Measurements from ENCODE around the gene TULP3. TPM values are rescaled to one million over a fixed set of nuclear protein-coding genes. Genes with fewer than 3 reads are reported as not detected.
A peak's percentile ranks its signal among the peaks of the same experiment; 100 is the strongest.

Gene TULP3
- total RNA-seq, 1 donor from 2014 or later, result 30.2 TPM

DNA sequence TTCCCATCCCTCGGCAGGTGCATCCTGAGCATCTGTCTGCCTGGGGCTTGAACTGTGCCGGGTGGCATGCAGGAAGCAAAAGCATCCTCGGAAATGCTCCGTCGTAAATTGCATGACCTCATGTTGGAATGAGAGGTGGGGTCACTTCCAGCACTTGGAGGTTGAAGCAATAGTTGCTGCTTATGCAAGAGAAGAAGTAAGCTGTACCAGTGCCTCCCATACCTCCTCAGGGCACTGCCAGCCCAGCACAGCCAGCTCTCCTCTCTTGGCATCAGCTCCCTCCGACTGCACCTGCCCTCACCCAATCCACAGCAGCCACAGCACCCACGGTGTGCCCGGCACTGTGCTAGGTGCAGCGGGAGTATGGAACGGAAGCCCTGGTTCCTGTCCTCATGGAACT lies 80.1 kb downstream of the TULP3 start:
- DNase-seq (ENCODE audit: low read depth, low spot score), result no peak
- TF ChIP-seq CTCF (conservative IDR thresholded peaks at IDR 0.05), result no peak
- H3K4me3 Mint-ChIP-seq, result no peak overlapping the region
- no peaks in the 10 kb centered on the region for H3K9me3 Mint-ChIP-seq
- no peaks in the 10 kb centered on the region for H3K27me3 Mint-ChIP-seq (ENCODE audit: low read depth)
- H3K4me1 Mint-ChIP-seq, result peaks cover 2% of the 10 kb centered on the region
- no peak overlapping the region for H3K27ac Mint-ChIP-seq (ENCODE audit: unreplicated experiment)
- peaks cover 11% of the 10 kb centered on the region for H3K36me3 Mint-ChIP-seq (ENCODE audit: low read depth)

GRCh38 chr12:2973566-2973965 lies 82.9 kb downstream of the TULP3 start:
- no peak for TF ChIP-seq CTCF (conservative IDR thresholded peaks at IDR 0.05)
- Mint-ChIP-seq H3K4me1 (peaks cover 4% of the 10 kb centered on the region), H3K9me3 (no peaks in the 10 kb centered on the region), H3K4me3 (no peak overlapping the region), H3K27ac (ENCODE audit: unreplicated experiment) (no peak overlapping the region), H3K27me3 (ENCODE audit: low read depth) (no peaks in the 10 kb centered on the region), H3K36me3 (ENCODE audit: low read depth) (peaks cover 8% of the 10 kb centered on the region)
- no peak for DNase-seq (ENCODE audit: low read depth, low spot score)

GRCh38 chr12:2974560-2974971 lies 83.9 kb downstream of the TULP3 start:
- Mint-ChIP-seq H3K4me3 (no peak overlapping the region), H3K27ac (ENCODE audit: unreplicated experiment) (no peak overlapping the region), H3K4me1 (peaks cover 4% of the 10 kb centered on the region), H3K9me3 (no peaks in the 10 kb centered on the region), H3K27me3 (ENCODE audit: low read depth) (no peaks in the 10 kb centered on the region), H3K36me3 (ENCODE audit: low read depth) (peaks cover 8% of the 10 kb centered on the region)
- TF ChIP-seq CTCF (conservative IDR thresholded peaks at IDR 0.05), result no peak
- no peak for DNase-seq (ENCODE audit: low read depth, low spot score)

- no peak for DNase-seq (ENCODE audit: low read depth, low spot score)
- peaks cover 4% of the 10 kb centered on the region for H3K4me1 Mint-ChIP-seq
- H3K27ac Mint-ChIP-seq (ENCODE audit: unreplicated experiment), result peak overlapping the region; percentile 62
- H3K27me3 Mint-ChIP-seq (ENCODE audit: low read depth), result no peaks in the 10 kb centered on the region
- peaks cover 4% of the 10 kb centered on the region for H3K36me3 Mint-ChIP-seq (ENCODE audit: low read depth)
- H3K9me3 Mint-ChIP-seq, result no peaks in the 10 kb centered on the region
- H3K4me3 Mint-ChIP-seq, result no peak overlapping the region
- no peak for TF ChIP-seq CTCF (conservative IDR thresholded peaks at IDR 0.05)
These were observed 85.9 kb downstream of the TULP3 start for GRCh38 chr12:2976581-2976996.

DNA sequence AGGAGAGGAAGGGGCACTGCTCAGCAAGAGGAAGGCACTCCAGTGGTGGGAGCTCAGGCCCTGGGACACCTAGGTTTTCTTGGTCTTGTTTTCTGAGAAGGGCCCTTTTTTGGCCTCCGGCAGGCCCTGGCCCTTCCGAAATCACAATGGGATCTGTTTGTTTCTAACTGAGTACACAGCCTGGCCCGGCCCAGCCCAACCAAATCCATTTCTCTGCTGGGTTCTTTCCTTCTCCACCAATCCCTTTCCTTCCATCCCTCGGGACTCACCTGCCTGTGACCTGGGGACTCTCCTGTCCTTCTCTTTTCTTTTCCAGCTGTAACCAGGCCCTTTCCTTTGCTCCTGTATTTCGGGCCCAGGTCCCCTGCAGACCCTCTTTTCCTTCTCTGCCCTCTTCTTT lies 87.1 kb downstream of the TULP3 start:
- Mint-ChIP-seq H3K27me3 (ENCODE audit: low read depth) (no peaks in the 10 kb centered on the region), H3K4me1 (peaks cover 4% of the 10 kb centered on the region), H3K36me3 (ENCODE audit: low read depth) (peaks cover 4% of the 10 kb centered on the region), H3K27ac (ENCODE audit: unreplicated experiment) (no peak overlapping the region), H3K9me3 (no peaks in the 10 kb centered on the region), H3K4me3 (no peak overlapping the region)
- TF ChIP-seq CTCF (conservative IDR thresholded peaks at IDR 0.05), result no peak
- no peak for DNase-seq (ENCODE audit: low read depth, low spot score)

- DNase-seq (ENCODE audit: low read depth, low spot score), result no peak
- no peaks in the 10 kb centered on the region for H3K9me3 Mint-ChIP-seq
- no peaks in the 10 kb centered on the region for H3K27me3 Mint-ChIP-seq (ENCODE audit: low read depth)
- H3K4me3 Mint-ChIP-seq, result no peak overlapping the region
- H3K27ac Mint-ChIP-seq (ENCODE audit: unreplicated experiment), result no peak overlapping the region
- H3K4me1 Mint-ChIP-seq, result peaks cover 4% of the 10 kb centered on the region
- no peaks in the 10 kb centered on the region for H3K36me3 Mint-ChIP-seq (ENCODE audit: low read depth)
- no peak for TF ChIP-seq CTCF (conservative IDR thresholded peaks at IDR 0.05)
These were observed 89.1 kb downstream of the TULP3 start for GRCh38 chr12:2979806-2980205.
